Stimulated activated CD8-positive, alpha-beta memory T cell treated with anti-CD3 and anti-CD28 coated beads, Interleukin-4, amount 100 ng/mL, for 24 hours (primary cell): ENCODE measurements around the gene LRWD1.

Source experiments
- DNase-seq: peaks from one replicate; pipeline ENCODE4 v3.0.0-alpha.2; 2020; ENCODE audit warnings: low read depth

LRWD1 gene

DNA sequence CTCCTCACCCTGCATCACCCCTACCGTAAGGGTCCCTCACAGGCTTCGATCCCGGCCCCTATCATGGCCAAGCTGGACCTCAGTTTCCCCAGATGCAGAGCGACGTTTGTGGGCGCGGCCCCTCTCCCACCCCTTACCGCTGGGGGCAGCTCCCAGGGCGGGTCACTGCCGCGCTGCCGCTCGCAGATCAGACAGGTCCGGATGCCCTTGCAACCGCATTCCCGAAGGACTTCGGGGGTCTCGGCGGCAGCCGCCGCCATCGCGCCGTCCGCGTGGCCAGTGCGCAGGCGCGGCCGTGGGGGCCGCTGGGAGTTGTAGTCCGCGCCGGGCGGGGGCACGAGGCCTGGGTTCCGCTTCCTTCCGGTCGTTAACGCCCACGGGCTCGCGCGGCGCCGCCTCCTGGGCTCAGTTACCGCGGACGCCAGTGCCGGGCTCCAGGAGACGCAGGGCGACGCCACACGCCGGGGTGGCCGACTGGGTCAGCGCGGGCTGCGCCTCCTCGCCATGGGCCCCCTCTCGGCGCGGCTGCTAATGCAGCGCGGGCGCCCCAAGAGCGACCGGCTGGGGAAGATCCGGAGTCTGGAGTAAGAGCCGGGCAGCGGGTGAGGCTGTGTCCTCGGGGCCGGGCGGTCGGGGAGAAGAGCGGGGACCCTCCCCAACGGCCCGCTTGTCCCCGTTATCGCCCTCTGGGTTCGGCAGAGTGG lies at the start of gene LRWD1, which contains the start of gene ALKBH4:
TSS of gene LRWD1 (plus strand) at position 408 of the 704 bp plus-strand sequence. CDS start at position 505, 97 bp downstream.
TSS of gene ALKBH4 (minus strand) at position 287 of the 704 bp plus-strand sequence. CDS start at position 260, 27 bp downstream.
- peak; percentile 96 for DNase-seq

DNA sequence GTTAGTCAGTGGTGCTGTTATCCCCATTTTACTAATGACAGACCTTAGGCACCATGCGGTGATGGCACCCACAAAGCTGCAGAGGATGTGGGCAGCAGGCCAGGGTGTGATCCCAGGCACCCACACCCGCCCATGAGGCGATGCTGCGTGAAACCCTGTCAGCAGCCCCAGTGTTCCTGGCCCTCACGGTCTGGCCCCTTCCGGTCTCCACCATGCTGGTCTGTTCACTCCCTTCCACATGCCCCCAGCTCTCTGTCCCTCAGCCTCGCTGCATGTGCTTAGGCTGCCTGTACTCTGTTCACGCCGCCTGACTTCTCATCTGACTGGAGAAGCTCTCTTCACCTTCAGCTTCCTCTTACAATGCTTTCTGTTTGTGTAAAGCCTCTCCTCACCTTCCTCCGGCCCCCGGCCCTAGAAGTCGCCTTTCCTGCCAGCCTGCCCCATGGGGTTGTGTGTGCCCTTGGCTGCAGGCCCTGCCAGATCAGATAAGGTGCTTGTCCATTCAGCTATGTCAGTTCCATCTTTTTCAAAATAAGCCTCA lies 49.0 kb upstream of the LRWD1 start:
- peak; percentile 54 for DNase-seq

DNA sequence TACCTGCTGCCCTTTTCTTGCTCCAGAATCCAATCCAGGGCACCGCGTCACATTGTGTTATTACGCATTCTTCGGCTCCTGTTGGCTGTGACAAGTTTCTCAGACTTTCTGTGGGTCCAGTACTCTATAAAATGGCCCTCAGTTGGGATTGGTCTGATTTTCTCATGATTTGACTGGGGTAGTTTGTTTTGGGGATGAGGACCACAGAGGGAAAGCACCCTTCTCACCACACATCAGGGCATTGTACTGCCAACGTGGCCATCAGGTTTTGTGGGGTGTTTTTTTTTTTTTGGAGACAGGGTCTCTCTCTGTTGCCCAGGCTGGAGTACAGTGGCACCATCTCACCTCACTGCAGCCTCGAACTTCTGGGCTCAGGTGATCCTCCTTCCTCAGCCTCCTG lies 48.4 kb upstream of the LRWD1 start:
- DNase-seq: no peak

DNA sequence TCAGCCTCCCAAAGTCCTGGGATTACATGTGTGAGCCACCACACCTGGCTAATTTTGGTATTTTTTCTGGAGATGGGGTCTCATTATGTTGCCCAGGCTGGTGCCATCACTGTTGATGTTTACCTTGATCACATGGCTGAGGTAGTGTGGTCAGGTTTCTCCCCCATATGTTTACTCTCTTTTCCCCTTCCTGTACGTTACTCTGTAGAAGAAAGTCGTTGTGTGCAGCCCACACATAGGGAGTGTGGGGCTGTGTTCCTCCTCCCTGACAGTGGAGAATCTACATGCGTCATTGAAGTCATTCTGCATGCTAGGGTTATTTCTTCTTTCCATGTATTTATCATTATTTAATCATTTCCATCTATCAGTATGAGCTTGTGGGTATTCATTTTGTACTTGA lies 47.7 kb upstream of the LRWD1 start:
- no peak for DNase-seq

DNA sequence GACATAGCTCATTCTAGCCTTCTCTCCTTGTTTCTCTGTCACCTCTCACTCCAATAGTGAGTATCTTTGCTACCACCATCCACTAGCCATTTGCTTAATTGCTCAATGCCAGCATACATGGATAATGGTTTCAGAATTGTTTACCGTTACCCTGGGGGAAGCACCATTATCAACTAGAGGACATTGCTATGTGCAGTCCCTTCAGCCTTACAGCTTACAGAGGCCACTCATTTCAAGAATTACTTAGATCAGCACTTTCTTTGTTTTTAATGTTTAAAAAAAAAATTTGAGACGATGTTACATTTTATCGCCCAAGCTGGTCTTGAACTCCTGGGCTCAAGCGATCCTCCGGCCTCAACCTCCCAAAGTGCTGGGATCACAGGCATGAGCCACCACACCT lies 46.2 kb upstream of the LRWD1 start:
- no peak for DNase-seq

DNA sequence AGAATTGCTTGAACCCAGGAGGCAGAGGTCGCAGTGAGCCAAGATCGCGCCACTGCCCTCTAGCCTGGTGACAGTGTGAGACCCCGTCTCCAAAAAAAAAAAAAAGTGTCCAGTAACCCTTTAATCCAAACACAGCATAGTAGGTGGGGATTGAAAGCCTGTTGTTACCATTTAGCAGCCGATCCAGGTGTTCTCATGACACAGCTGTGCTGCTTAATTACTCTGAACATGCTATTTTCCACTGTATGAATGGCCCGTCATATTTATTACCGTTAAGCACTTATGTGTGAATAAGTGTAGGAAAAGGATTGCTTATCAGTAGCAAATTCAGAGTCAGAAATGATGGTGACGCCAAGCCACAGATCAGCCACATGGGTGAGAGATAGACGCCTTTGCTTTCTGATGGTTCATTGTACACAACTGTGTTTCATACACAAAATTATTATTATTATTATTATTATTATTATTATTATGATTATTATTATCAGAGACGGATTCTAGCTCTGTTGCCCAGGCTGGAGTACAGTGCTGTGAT lies 43.0 kb upstream of the LRWD1 start:
- DNase-seq: no peak

DNA sequence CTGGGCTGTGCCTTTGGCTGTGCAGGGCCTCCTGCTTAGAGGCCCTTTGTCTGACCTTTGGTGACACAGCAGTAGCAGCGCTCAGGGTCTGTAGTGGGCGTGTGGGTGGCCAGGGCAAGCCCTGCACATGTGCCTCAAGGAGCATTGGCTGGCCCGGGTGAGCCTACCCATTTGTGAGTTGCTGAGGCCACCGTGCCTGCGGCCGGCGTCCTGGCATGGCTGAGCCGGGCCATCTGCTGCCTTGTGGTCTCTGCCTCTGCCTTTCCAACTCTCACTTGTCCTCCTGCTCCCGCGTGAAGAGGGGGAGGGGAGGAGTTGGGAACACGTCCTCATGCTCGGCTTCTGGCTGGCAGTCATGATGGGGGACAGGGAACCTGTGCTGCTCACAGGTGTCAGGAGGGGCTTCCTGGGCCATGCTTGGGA lies 40.6 kb upstream of the LRWD1 start:
- DNase-seq: no peak

DNA sequence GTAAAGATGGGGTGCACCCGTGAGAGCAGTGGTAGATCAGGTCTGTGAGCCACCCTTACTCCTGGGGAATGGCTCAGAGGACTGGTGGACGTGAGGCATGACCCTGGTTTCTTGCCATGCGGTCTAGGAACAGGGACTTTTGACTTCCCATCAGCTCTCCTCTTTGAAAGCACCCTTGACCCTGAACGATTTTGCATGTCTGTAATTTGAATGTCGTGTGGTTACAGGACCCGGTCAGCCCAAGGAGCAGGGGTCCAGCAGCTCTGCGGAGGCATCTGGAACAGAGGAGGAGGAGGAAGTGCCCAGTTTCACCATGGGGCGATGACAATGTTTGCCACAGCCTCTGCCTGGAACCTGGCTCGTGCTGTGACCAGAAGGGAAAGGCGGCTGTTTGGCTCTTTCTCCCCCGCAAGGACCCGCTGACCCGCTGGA lies 40.0 kb upstream of the LRWD1 start:
- no peak for DNase-seq

DNA sequence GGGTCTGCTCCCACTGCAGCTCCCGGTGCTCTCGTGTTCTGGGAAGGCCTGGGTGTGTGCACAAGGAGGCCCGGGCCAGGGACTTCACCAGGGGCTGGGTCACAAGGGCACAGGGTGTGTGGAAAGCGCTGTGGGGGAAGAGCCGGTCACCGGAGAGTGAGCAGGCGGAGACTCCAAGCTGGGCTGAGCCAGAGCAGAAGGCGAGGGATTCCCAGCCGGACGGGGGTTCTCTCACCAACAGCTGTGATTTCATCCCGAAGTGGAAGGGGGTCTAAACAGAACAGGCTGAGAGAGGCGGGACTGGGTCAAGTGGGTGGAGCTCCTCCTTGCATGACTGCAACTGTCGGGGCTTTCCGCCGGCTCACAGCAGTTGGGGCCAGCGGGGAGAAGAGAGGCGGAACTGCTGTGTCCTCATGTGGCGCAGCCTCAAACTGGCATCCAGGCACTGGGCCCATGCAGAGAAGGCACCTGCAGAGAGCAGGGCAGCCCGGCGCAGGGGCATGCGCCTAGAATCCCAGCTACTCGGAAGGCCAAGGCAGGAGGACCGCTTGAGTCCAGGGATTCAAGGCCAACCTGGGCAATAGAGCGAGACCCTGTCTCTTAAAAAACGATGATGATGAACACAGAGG lies 39.0 kb upstream of the LRWD1 start:
- peak; percentile 77 for DNase-seq

DNA sequence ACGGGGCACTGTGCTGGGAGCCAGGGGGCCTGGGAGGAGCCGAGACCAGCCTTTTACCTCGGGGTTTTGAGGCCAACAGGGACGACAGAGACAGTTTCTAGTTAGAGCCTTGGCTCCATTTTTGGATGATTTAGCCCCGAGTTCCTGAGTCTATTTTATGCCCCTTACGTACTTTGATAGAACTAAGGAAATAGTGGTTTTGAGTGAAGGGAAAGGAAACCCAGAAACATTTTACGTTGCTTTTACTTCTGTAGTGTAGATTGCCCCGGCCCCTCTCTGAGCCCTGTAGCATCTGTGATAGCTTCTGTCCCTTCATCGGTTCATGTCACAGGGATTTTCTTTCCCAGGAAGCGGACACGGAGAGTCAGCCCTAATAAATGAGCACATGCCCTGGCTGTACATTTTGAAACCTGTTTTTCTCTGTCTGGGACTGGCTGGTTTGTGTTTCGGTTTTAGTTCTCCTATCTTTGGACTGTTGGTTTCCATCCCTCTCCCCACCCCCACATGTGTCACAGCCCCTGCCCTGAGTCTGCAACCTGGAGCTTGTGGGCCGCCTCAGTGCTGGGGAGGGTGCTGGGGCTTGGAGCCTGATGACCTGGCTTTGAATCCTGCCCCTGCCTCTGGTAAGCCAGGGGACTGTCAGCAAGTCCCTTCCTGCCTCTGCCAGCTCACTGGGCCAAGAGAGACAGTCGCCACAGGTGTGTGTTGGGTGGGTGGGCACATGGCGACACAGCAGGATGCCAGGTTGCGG lies 38.3 kb upstream of the LRWD1 start:
- DNase-seq: peak; percentile 61

DNA sequence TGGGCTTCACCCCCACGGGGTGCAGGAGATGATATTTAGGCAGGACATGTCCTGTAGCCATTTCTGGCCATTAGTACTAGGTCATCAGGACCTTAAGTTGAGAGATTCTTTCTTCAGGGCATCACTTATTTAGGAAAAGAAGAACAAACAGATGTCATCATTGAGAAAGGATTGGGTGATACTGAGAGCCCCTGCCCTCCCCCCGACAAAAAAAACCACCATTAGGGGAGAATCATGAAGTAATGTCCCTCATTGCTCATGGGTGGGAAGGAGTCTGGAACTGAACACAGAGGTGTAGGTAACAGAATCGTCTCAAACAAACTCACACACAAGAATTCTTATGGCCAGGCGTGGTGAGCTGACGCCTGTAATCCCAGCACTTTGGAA lies 37.8 kb upstream of the LRWD1 start:
- no peak for DNase-seq

DNA sequence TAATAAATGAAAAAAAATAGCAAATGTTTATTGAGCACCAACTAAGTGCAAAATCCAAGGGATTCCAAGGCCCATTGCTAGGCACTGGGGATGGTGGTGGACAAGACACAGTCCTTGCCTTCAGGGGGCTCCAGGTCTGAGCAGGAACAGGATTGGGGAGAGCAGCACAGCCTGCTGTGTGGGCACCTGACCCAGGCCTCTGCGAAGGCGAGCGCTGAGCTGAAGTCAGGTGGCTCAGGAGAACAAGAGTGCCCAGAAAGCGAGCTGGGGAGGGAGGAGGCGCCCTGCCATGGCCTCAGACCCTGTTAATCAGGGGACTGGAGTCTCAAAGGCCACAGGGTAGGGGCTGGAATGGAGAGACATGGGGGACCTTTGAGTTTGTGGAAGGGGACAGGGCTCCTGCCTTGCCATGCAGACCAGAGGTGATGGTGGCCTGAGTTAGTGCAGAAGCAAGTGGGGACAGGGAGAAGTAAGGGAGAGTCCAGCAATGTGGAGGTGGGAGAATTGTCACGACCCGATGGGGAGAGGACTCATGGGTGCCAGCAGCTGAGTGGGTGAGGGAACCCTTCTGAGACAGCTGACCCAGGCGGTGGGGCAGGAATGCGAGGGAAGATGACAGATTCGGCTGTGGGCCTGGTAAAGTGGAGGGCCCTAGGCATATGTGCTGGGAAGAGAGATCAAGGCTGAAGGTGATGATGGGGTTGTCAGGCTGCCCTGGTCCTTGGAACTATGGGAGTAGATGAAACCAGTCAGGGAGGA lies 35.5 kb upstream of the LRWD1 start:
- DNase-seq: no peak

DNA sequence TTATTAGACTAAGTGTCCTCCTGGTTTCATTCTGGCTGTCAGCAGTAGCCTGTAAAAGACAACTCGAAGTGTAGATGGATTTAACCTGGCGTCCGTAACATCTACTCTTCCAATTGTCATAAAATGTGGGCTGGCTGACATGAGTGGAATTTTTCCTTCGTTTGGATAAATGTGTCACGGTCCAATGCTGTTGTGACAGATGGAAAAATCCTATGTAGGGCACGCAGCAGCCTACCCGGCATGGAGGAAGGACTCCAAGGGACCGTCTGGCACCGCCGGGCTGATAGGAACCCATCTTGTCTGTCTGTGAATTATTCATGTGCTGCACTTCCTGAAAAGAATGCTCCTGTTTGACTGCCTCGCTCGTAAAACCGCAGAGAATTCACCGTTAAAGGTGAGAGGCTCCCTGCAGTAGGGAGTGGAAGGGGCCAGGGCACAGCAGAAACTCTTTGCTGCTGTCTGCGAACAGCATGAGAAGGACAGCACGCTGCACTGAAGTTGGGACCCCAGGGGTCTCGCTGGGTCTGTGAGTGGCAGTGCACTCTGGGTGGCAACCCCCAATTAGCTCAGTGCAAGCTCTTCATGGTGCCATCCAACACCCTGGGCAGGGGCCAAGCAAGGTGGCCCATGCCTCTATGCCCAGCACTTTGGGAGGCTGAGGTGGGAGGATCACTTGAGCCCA lies 33.0 kb upstream of the LRWD1 start:
- peak; percentile 15 for DNase-seq

DNA sequence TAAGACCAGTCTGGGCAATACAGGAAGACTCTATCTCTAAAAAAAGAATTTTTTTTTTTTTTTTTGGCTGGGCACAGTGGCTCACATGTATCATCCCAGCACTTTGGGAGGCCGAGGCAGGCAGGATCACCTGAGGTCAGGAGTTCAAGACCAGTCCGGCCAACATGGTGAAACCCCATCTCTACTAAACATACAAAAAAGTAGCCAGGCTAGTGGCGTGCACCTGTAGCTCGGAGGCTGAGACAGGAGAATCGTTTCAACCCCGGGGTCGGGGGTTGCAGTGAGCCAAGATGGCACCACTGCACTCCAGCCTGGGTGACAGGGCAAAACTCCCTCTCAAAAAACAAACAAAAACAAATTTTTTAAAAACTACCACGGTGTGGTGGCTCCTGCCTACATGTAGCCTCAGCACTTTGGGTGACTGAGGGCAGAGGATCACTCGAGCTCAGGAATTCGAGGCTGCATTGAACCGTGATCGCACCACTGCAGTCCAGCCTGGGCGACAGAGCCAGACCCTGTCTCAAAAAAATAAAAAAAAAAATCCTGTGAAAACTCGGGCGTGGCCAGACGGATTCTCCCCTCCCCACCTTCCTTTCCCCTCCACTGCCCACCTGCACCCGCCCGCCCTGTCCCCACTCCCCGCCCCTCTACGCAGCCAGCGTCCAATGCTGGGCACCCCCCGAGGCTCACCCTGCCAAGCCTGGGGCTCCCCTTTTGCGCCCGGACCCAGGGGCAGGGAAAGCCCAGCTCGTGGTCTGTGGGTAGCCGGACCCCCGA lies 32.2 kb upstream of the LRWD1 start:
- no peak for DNase-seq

DNA sequence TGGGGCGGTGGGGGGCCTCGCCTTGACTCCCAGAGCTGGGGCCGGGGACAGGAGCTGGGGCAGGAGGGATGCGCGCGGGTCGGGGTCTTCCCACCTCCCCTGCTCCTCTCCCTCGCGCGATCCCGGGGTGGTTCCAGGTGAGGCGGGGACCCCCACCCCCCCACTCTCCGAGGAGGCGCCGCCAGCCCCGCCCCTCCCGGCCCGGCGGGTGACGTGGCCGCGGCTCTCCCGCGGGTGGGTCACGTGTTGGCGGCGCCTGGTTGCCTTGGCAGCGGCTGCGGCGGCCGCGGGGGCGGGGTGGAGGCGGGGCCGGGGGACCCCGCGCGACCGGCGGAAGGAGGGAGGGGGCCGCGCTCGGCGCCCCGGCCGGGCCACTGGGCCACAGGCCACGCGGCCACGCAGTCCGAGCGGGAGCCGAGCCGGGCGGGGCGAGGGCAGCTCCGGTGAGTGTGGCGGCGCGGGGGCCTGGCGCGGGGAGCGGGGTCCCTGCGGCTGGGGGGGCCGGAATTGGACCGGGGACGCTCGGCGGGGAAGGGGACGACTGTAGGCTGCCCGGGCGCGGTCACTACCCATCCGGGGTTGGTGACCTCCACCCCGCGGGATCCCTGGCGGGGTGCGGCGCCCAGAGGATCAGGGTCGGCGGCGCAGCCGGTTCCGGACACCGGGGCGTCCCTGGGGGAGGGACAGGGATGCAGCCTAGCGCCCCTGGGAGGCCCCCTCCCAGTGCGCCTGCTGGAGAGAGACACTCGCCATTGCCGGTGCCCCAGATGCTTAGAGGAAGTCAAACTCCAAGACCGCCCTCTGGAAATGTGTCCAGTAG lies 31.4 kb upstream of the LRWD1 start, which contains the start of gene ORAI2:
TSS of gene ORAI2 (plus strand) at position 357 of the 820 bp plus-strand sequence. CDS start 5,382 bp downstream, outside the sequence.
- peak; percentile 84 for DNase-seq

DNA sequence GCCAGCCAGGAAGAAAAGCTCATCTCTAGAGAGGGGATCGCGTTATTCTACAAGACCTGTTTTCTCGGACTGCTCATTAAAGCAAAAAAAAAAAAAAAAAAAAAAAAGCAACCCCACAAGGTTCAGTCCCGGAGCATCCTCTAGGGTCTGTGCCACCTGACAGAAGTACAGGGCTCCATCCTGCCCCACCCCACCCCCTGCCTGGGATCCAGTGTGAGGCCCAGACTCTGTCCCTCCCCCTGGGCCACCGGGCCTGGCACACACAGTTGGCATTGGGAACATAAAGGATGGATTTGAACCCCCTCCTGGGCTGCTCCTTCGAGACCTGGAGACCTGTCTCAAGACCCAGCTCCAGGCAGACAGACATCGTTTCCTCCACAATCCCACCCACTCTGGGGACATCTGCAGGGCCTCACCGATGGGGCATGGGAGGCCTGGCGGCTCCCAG lies 30.7 kb upstream of the LRWD1 start:
- DNase-seq: no peak

DNA sequence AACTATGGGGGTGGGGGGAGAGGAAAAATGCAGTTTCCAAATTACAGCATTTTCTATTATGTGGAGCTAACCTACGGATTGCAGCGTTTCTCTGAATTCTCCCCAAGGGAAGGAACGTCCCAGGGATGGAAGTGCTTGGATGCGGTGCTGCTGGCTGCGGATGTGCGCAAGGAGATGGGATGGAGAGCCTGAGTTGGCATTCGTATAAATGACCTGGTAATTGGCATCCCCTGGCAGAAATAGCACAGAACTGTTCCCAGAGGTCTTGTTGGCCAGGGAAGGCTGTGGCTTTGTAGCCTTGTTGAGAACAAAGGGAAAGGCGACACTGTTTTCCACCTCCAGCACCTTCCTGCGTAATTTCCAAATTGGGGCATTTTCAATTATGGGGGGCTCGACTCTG lies 28.7 kb upstream of the LRWD1 start:
- no peak for DNase-seq

DNA sequence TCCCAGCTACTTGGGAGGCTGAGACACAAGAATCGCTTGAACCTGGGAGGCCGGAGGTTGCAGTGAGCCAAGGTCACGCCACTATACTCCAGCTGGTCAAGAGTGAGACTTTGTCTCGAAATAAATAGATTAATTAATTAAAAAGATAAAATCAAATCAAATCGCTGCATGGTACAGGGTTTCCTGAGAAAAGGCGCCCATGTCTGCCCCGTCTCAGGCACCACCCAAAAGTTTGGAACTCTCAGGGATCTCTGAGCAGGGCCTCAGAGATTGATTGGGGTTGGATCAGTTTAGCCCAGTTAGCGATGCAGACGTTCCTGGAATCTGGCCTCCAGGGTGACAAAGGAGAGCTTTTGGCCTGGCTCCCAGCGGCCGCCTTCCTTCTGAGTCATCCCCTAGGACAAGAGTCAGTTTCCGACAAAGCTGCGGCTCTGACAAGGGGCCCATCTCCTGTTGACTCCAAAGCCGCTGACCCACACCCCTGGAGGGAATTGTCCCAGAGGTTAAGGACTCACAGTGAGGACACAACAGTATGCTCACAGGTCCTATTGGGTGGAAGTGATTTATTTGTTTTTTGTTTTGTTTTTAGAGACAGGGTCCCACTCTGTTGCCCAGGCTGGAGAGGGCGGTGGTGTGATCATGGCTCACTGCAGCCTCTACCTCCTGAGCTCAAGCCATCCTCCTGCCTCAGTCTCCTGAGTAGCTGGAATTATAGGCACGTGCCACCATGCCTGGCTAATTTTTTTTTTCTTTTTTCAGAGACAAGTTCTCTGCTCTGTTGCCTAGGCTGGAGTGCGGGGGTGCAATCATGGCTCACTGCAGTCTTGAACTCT lies 24.6 kb upstream of the LRWD1 start:
- DNase-seq: no peak
